ENCODE measurements around the gene KBTBD12.
"Not testable (repeated sequence)": the region's sequence is repeated elsewhere in the genome, so short reads cannot be mapped to it uniquely, and the experiment has no call there.

The KBTBD12 gene

DNA sequence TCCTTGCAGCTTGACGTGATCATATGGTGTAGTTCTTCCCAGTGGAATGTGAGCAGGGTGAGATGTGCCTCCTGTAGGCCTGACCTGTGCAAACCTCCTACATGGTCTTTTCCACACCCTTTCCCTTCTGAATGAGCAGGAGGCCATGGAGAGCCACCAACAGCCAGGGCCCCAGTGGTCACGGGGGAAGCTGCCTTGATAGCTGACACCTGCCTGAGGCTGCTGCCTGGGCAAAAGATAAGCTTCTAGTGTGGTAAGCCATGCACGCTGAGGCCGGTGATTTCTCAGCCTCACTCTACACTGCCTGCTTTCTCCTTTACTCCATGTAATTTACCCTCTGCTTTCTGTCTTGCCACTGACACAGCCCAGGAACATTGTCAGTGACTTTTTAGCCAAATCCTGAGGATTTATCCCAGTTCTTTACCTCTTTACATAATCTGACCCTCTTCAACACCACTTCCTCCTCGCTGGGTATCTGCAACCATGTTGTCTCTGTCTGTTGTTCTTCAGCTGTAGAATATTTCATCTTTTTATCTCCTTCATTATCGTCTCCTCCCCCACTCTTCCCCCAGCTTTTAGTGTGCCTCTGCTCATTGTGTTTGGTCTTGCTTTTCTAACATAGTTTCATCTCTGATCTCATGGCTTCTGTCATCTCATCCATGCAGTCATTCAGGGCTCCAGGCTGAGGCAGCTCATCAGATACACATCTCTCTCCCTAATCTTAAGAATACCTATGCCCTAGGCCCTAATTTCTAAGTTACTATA lies 11.2 kb upstream of the KBTBD12 start:
- peak; percentile 96 for DNase-seq

GRCh38 chr3:127905556-127905955 lies 9.5 kb upstream of the KBTBD12 start:
- DNase-seq: no peak

- DNase-seq: not testable (repeated sequence)
Measured at GRCh38 chr3:127906653-127907052, 8.4 kb upstream of the KBTBD12 start.

GRCh38 chr3:127908202-127908601 lies 6.8 kb upstream of the KBTBD12 start:
- peak; percentile 60 for DNase-seq

DNA sequence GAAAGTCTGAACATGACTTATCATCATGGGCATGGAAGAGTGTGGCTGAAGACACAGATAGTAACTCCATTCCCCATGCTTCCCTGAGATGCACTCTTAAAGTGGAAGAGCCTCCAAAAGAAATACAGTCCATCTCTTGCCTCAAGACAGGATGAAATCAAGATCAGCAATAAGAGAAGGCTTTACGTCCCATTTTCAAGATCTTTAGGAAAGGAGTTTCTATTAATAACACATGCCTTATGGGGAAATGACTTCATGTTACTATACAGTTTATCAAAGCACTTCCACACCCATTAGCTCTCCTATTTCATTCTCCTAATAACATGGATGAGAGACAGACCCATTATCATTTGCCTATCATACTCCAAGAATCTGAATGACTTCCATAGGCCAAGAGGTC lies 6.1 kb upstream of the KBTBD12 start:
- DNase-seq: no peak

DNA sequence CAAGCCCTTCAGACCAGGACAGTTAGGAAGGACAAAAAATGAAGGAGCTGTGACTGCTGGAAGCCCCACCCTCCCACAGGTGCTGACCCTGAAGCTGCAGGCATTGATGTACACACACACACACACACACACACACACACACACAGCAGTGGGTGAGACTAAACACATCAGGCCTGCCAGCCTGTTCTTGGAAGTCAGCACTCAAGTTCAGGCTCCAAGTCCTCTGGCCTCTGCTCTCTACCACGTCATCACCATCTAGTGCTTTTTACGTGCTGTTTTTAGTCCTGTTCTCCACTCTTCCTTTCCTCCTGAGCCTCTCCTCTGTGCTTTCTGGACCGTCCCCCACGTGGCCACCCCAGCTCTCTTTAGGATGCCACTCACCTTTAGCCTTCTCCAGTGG lies 5.4 kb upstream of the KBTBD12 start:
- no peak for DNase-seq

GRCh38 chr3:127911421-127911931 lies 3.6 kb upstream of the KBTBD12 start:
- DNase-seq: peak; percentile 79

- DNase-seq: not testable (repeated sequence)
Measured at GRCh38 chr3:127913841-127914240, 1.2 kb upstream of the KBTBD12 start.

GRCh38 chr3:127914584-127914983 lies 448 bp upstream of the KBTBD12 start:
- no peak for DNase-seq

- DNase-seq: no peak
Measured at GRCh38 chr3:127915937-127916493, 983 bp downstream of the KBTBD12 start.

GRCh38 chr3:127920738-127921137 lies 5.7 kb downstream of the KBTBD12 start:
- DNase-seq: no peak

DNA sequence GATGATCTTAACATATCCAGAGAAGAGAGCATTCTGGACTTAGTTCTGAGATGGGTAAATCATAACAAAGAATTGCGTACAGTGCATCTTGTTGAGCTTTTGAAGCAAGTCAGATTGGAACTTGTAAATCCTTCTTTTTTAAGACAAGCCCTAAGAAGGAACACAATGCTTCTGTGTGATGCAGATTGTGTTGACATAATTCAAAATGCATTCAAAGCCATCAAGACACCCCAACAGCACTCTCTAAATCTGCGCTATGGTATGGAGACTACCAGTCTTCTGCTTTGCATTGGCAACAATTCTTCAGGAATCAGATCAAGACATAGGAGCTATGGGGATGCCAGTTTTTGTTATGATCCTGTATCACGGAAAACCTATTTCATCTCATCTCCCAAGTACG lies 8.6 kb downstream of the KBTBD12 start:
- DNase-seq: no peak

GRCh38 chr3:127925384-127925783 lies 10.4 kb downstream of the KBTBD12 start:
- DNase-seq: peak; percentile 22

DNA sequence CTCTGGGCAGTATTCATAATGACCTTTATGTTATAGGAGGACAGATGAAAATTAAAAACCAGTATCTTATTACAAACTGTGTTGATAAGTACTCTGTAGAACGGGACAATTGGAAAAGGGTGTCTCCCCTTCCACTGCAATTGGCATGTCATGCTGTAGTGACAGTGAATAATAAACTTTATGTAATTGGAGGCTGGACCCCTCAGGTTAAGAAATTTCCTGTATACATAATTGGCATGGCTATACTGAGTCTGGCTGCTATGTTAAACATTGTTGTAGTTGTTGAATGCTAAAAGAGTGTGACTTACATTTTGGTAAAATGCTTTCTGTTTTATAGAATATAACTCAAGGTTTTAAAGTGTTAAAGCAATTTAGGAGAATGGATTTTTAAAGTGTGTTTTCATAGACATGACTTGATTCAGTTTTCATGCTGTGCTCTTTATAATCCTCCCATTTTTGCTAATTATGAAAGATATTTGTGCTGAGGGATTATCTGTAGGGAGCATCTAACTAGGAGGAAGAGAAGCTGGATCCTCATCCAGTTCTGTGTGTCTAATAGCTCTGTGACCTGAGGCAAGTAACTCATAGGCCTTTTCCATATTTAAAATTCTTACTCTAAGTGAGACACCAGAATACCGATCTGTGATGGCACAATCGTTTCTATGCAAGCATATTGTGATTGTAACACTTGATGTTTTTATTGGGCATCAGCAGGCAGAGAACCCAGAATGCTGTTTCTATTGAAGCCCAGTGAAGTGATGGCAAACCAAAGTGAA lies 13.0 kb downstream of the KBTBD12 start:
- no peak for DNase-seq

- DNase-seq: peak; percentile 27
Measured at GRCh38 chr3:127929818-127930413, 14.9 kb downstream of the KBTBD12 start.

- DNase-seq: no peak
Measured at GRCh38 chr3:127933396-127933795, 18.4 kb downstream of the KBTBD12 start.

DNA sequence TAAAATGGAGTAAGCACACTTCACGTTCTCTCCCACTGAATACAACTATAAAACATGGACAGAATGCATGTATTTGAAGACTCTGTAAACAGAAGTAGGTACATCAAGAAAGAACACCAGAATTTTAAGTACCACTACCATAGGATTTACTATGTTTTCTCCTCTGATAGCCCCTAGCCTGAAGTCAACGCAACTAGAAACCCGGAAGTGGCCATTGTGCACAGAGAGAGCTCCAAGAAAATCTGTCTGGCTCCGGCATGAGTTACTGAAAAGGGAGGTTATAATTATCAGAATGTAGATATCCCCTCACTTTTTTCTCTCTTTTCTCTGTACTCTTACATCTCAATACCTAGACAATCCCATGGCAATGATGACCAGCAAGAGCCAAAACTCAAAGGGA lies 23.8 kb downstream of the KBTBD12 start:
- DNase-seq: no peak

DNA sequence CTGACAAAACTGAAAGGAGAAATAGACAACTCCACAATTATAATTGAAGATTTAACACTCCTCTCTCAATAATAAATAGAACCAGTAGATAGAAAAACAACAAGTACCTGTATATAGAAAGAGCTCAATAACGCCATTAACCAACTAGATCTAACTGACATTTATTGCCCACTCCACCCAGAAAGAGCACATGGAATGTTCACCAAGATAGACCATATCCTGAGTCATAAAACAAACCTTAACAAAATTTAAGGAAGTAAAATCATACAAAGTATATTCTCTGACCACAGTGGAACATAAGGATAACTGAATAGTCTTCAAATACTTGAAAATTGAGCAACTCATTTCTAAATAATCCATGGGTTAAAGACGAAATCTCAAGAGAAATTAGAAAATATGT lies 25.1 kb downstream of the KBTBD12 start:
- no peak for DNase-seq

DNA sequence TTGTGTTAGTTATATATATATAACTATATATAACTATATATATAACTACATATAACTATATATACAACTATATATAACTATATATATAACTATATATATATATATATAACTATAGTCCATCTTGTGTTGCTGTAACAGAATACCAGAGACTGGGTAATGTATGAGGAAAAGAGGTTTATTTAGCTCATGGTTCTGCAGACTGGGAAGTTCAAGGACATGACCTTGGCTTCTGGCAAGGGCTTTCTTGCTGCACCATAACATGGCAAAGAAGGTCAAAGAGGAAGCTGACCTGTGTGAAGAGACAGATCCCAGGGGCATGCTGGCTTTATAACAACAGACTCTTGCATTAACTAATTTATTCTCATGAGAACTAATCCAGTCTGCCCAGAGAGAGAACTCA lies 27.6 kb downstream of the KBTBD12 start:
- no peak for DNase-seq

DNA sequence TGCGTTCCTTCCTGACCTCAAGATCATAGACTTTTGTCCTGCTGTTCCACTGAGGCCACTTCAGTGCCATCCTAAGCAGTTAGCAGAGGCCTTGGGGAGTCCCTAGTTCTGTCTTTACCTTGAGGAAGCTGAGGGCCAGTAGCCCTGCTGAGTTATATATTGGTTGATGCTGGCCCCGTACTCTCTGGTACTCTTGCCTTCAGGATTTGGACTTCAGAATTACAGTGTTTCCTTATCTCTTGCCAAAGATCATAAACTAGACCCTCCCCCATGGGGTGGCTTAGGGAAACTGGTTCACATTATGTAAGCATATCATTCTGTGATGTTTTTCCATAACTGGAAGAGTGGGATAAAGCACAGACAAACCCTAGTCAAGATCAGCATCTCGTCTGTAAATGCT lies 33.2 kb downstream of the KBTBD12 start:
- no peak for DNase-seq

GRCh38 chr3:127949446-127950055 lies 34.5 kb downstream of the KBTBD12 start:
- DNase-seq: no peak

DNA sequence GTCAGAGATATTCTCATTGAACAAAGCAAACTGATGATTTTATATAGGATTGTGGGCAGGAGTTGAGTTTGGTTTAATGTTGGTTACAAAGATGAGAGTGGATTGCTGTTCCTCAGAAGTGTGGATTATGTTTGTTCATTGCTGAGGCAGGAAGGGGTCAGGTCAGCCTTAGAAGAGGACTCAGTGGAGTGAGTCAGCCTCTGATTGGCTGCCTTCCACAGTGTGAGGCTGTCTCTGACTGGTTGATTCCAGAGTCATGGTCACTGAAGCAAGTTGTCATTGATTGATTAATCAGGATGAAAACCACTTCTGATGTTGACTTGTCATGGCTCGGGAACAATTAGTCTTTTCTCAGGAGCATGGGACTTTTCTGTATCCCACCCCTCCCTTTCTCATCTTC lies 36.2 kb downstream of the KBTBD12 start:
- DNase-seq: no peak
